PC-3 (cell line): ENCODE results near the gene NUDT22.

Experiments
- CTCF ChIP-seq: fragments of 300-600 bp; sonication (generic); conservative IDR thresholded peaks from 2 replicates; pipeline ENCODE4 v1.5.1; 2017; ENCODE audit warnings: antibody characterized with exemption, low read depth, mild to moderate bottlenecking, low read length
- EZH2phosphoT487 ChIP-seq: fragments of 300-600 bp; sonication (generic); IDR thresholded peaks from 2 replicates; pipeline ENCODE4 v1.6.1; 2018; ENCODE audit warnings: mild to moderate bottlenecking, antibody characterized with exemption, low read length, borderline replicate concordance

- TF ChIP-seq EZH2phosphoT487 (no peak), CTCF (no peak)
Observed at GRCh38 chr11:64238999-64239398, 12.9 kb downstream of the NUDT22 start.
